Posterior cingulate gyrus (tissue), 11 donors: Measurements from ENCODE around the gene BMP2K.

ENCODE experiments used
- DNase-seq, 10 donors: peaks; one replicate each; pipeline versions ENCODE4 v3.0.0 to v3.0.0-alpha.2; 2020 to 2021; ENCODE audit warnings: mixed read lengths in 3 of 10
- intact Hi-C: fragments of 100-400 bp; cut with DNase I; formaldehyde crosslinking; loops from one replicate; pipeline ENCODE4 v1.15.1; 2023

The BMP2K gene

DNA sequence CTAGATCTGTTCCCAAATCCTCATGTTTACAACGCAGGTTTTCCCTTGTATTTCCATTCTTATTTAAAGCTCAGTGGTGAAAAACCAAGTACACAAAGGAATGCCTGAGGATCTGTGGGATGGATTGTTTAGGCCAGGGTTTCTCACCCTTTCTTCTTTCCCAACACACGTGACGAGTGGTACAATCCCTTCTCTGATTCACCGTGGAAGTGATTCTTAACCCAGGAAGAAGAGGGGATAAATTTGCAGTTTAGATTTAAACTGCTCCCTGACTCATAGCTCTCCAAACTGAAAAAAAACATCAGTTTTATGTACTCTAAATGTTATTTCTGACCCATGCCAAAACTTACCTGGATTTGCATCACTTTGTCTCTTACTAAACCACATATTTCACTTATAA, 146.1 kb downstream of the BMP2K start:
- intact Hi-C loops = no loop called here
- DNase-seq = no peak

DNA sequence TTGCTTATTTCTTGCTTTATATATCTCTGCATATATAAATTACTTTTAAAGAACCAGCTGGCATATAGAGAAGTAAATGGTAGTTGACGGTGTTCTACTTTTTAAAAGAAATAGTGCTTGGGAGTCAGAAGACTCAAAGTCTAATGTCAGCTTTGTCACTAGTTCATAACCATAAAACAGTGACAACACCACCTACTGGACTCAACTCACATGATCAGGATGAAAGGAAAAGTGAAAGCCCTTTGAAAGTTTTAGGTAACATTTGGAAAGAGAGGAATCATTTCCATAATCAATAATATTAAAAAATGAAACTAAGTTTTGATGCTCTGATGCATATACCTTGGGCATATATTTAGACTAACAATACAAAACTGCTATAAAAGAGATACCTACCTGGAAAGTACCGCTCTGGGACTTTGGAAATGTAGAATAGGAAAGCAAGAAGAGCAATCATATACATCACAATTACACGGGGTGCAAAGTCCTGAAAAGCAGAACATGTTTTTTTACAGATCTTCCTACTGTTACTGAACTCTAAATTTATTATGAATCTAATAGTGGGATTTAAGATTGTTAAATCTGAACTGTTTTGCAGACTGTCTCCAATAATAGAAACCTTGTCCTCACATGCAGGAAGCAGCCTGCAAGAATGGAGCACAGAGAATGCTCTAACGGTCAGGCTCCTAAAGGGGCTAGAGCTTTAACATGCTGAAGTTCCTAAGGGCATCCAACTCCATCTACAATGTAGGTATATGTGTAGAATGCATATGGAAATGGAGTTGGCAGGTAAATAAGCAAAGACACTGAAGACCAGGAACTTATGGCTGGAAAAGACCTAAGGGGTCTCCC, 147.5 kb downstream of the BMP2K start:
- no peak for DNase-seq
- intact Hi-C loops = no loop called here

DNA sequence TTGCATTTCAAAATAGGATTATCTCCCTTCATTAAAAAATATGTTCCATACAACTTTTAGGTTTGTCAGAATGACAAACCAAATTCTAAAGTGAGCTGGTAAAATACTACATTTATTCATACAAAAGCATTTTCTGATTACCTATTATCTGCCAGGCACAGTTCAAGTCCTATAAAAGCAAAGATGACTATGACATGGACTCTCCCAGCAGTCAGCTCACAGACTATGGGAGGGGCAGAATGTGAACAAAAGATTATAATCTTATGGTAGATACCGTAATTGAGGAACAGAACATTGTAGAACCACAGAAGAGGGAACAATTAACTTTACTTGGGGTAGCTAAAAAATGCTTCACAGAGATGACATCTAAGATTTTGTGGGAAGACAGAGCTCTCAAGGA, 150.7 kb downstream of the BMP2K start:
- intact Hi-C loops = no loop called here
- no peak for DNase-seq

DNA sequence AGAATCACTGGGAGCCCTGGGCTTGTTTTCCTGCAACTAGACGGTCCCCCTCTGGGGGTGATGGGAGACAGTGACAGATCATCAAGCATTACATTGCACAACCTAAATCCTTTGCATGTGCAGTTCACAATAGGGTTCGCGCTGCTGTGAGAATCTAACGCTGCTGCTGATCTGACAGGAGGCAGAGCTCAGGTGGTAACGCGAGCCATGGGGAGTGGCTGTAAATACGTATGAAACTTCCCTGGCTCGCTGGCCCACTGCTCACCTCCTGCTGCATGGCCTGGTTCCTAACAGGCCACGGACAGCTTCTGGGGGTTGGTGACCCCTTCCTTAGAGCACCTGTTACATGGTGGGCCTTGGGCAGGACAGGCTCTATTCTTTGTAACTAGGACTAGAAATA, 152.7 kb downstream of the BMP2K start:
- intact Hi-C loops = no loop called here
- peak in 2 of 10 donors; percentile 31 to 57 for DNase-seq

DNA sequence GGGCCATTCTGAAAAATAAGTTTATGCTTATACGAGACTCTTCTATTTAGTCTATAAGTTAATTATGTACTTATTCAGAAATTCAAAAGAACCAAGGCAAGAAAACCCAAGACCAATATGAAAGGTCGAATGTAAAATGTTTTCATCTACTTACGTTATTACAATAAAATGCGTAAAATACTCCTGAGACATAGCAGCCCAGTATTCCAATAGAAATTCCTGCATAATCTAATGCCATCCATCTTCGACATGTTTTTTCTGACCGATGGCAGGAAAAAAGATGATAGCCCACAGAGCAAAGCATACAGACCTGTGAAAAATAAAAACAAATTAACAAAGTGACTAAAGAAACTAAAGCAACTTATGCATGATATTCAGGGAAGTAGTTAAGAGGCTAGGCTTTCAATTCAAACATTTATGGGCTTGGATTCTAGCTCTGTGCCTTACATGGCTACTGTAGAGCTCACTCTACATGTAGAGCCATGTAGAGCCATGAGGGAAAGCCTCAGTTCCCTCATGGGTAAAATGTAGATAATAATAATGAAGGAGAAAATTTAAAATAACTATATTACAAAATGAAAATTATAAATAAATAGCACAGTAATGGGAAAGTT, 154.0 kb downstream of the BMP2K start:
- DNase-seq = no peak
- intact Hi-C loops = no loop called here

DNA sequence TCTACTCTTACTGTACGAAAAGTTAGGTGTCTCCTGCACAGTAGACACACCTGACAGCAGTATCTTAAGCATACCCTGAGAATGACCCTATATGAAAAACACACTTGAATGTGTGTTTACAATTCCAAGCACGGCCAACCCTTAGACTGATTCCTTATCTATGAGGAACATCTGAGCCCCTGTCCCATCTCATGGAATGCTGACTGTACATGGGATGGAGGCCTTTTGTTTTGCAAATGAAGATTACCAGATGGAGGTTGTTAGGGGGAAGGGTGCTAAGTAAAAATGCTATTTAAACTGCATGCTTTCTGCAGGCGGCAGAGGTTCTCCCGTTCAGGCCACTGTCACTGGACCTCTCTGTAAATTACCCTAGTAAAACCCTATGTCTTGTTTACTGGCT, 160.8 kb downstream of the BMP2K start:
- DNase-seq = no peak
- intact Hi-C loops = no loop called here

DNA sequence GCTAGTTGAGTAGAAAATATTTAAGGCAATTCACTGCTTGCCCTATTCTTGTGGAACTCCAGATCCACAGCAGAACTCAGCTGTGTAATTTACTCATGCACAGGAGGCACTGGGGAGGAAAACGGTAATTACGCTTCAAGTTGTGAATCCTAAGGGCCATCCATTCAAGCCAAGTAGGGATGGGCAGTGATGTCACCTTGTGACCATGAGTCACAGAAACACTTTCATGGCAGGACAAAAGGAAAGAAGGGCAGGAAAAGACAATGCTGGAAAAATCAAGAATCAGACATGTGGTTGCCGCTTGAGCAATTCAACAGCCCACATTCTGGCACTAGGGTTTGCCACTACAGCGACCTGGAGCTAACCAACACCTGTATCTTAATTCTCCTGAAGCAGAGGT, 161.7 kb downstream of the BMP2K start:
- intact Hi-C loops = no loop called here
- DNase-seq = peak in 1 of 10 donors; percentile 45

DNA sequence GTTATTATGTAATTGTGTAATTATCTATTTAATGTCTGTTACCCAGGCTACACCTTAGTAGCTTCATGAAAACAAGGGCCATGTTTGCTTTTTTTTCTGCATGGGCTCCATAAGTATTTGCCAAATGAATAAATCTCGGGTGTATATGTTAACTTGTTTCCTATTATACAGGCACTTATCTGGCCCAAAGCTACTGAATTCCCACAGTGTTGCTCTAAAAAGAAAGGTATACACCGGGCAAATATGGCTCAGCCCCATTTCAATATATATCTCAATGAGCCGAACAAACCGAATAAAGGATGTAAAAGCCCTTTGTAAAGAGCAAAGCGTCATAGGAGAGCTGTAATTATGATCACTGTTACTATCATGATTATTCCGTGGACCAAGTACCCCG, 162.3 kb downstream of the BMP2K start:
- intact Hi-C loops = no loop called here
- DNase-seq = no peak

DNA sequence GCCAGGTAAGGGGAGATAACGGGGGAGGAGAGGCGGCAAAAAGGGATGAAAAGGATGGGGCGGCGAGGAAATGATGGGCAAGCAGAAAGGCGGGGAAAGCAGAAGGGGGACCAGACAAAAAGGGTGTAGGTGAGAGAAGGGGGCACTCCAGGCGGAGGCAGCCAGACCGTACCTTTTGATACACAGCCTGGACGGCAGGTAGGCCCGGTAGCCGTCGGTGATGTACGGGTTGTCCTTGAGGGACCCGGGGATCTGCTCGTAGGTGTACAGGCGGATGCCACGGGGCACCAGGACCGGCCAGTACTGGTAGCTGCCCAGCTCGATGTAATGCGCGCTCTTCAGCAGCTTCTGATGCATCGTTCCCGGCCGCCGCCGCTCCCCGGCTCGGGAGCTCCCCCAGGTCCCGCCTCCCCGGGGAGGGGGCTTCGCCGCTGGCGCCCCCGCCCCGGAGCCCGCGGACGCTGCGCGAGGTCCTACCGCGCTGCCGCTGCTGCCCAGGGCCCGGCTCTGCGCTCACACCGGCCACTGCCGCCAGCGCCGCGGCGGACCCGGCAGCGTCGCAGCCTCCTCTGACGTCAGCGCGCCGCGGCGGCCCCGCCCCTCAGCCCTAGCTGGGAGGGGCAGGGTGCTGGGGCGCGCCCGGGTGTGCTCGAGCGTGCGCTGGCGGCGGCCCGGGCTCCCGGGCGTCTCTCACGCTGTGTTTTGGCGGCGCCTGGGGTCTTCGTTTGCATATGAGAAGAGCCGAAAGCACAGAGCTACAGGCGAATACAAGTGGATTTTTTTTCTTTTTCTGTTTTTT, 162.9 kb downstream of the BMP2K start, which contains the start of gene PAQR3:
Gene PAQR3, minus strand, starts transcription at position 571 of the 799 bp plus-strand sequence. Its CDS starts 214 bp downstream, at position 357.
- intact Hi-C loops = loop anchor here (1.0 kb wide), 1 partner anchor 13 kb away; no protein-coding TSS in a partner anchor
- DNase-seq = peak; percentile 67 to 97 (median 80)

DNA sequence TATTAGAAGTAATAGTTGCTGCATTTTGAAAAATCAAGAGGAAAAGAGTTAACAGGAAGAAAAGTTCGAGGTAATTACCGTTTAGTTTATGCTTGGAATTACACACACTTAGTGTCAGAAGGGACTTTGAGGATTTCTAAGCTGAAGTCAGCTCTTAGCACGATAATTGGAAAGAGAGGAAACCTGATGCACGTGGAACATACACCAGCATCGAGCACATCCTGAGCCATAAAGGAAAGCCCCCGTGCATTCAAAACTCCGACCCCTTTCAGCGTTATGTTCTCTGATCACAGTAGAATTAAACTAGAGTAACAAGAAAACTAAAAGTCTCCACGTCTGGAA, 163.5 kb downstream of the BMP2K start:
- intact Hi-C loops = loop anchor here (1.0 kb wide), 1 partner anchor 13 kb away; no protein-coding TSS in a partner anchor
- DNase-seq = no peak

DNA sequence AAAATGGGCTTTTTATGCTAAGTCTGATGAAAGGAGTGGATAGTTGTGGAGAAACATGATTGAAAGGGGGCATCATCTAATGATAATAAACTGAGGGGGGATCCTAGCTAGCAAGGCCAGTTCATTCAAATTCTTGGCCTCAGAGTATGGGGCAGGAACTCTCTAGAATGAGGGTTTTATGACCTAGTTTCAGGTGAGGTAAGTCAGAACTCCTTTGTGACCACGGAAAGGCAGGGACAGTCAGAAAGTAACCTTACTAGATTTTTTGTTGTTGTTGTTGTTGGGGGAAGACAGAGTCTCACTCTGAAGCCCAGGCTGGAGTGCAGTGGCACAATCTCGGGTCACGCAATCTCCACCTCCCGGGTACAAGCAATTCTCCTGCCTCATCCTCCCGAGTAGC, 164.6 kb downstream of the BMP2K start:
- intact Hi-C loops = no loop called here
- DNase-seq = no peak

DNA sequence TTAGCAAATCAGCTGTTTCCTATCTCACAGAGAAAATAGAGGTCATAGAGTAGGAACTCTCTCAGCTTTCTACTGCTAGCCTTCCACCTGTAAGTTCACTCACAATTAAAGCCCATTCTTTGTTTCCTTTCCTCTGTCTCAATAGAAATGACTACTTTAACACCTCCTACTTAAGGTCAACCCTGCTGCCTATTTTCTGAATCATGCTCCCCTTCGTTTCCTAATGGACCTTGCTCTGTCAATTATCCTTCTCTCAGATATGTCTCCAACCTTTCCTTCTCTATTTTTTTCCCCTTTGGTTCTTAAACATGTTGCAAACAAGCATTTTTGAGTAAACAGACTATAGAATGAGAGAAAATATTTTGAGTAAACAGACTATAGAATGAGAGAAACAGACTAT, 168.2 kb downstream of the BMP2K start:
- intact Hi-C loops = no loop called here
- DNase-seq = no peak

DNA sequence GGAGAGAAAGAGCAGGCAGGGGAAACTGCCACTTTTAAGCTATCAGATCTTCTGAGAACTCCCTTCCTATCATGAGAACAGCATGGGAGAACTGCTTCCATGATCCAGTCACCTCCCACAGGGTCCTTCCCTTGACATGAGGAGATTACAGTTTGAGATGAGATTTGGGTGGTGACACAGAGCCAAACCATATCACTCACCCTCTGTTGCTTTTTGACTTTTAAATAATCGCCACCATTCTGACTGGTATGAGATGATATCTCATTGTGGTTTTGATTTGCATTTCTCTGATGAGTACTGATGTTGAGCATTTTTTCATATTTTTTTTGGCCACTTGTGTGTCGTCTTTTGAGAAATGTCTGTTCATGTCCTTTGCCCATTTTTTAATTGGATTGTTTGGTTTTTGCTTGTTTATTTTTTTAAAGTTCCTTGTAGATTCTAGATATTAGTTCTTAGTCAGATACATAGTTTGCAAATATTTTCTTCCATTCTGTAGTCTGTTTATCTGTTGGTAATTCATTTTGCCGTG, 169.6 kb downstream of the BMP2K start:
- DNase-seq = no peak
- intact Hi-C loops = no loop called here

DNA sequence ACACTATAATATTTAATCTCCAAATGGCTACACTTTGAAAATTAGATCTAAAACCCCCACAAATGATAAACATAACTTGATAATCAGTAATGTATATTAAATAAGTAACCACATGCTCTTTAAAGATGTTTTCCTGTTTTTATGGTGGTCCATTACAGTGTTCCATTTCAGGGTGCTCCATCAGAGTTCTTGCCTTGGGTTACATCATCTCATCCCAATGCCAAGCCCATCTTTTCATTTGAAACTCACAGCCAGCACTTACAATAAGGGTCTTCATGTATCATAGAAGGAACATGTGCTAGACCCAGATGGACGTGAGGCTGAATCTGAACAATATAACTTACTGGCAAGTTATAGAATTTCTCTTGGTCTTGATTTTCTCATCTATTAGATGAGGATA, 173.6 kb downstream of the BMP2K start:
- intact Hi-C loops = loop anchor here (5.0 kb wide), 1 partner anchor 1268 kb away; no protein-coding TSS in a partner anchor
- DNase-seq = no peak

DNA sequence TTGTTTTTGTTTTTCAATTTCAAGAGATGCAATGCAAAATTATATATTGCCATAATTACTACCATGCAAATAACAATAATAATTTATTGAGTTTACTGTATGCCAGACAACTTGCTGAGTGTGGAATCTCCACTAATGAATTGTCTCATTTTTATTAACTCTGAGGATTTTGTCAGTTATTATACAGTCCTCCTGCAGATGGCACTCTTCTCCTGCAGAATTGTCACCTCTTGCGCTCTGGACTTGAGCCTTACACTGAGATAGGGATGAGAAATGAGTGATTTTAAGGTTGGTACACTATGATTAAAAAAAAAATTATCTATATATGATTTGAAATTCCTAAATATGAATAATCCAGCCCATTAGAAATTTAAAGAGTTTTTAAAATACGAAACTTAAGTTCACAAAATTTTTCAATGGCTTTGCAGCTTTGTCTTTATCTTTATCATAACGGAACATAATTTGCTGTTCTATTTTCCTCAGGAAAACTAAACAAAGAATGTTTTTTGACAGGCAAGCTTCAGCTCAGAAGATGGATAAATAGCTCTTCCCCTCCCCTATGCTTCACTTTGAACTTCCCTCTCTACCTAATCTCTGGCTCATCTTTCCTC, 175.8 kb downstream of the BMP2K start:
- intact Hi-C loops = loop anchor here (1.0 to 5.0 kb wide), 2 partner anchors 13 to 1265 kb away; partner anchors contain the start of gene PAQR3
- peak in 1 of 10 donors; percentile 29 for DNase-seq

DNA sequence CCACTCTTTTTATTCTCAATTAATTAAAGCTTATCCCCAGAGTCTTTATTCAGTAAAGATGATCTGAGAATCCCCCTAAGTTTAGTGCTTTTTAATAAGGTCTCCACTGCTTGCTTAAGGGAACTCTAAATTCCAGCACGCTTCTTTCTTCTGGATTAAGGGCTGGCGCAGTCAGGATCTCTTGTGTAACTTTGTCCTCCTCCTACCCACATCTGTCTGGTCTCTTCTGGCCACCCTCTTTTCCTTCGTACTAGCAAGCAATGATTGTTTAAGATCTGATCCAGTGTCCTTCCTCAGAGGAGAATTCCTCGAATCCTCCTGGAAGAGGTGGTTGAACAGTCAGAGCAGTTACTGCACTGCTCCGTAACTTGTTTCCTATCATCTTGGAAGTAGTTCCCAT, 177.1 kb downstream of the BMP2K start:
- DNase-seq = no peak
- intact Hi-C loops = loop anchor here (5.0 kb wide), 1 partner anchor 1264 kb away; no protein-coding TSS in a partner anchor

DNA sequence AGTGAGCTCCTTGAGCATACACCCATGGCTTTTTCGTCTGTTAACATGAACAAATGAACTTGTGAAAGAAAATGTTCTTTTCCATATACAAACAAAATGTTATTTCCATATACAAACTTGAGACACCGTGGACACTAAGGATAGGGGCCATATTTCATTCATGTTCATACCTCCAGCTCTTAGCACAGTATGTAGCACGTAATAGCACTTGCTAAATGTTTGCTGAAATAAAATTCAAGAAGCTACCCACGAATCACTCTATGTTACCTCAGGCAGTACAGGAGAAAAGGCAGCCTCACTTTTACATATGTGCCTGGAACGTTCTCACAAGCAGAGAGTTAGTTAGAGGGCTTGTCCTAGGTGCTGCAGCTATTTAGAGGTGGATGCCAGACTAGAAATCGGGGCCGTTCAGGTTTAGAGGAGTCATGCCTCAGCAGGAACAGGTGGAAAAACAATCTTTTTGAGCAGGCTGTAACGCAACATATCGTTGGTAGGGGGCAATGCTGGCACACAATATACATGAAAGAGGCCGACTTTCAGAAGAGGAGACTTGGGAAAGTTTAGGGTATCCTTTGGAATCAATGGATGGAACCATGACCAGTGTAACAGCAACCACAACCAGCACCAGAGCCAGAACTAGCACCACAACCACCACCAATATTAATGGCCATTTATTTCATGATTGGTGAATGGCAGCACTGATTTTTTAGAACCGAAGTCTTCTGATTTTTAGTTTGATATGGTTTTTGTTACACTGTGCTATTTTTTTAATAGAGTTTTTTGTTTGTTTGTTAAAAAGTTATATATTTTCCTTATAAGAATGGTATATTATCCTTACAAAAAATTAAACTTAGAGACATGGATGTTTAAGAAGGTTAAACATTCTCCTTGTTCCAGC, 177.9 kb downstream of the BMP2K start:
- intact Hi-C loops = loop anchor here (2.0 to 5.0 kb wide), 2 partner anchors 623 to 1263 kb away; no protein-coding TSS in a partner anchor
- peak in 1 of 10 donors; percentile 40 for DNase-seq

DNA sequence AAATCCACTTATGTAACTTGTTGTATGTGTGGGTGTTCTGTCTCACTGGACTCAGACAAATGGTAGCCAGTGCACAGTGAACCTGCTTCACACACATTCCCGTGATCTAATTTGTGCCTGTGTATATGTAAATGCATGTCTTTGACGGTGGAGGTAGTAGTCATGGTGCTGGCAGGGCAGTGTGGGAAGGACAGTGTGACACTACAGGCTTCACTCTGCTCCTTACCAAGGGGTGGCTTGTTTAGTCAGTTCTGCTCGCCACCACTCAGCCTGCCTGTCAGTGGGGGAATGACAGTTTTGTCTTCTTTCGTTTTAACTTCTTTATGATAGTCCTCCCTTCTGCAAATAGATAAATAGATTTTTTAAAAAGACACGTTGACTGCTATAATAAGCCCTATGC, 180.8 kb downstream of the BMP2K start:
- intact Hi-C loops = no loop called here
- peak in 1 of 10 donors; percentile 53 for DNase-seq

DNA sequence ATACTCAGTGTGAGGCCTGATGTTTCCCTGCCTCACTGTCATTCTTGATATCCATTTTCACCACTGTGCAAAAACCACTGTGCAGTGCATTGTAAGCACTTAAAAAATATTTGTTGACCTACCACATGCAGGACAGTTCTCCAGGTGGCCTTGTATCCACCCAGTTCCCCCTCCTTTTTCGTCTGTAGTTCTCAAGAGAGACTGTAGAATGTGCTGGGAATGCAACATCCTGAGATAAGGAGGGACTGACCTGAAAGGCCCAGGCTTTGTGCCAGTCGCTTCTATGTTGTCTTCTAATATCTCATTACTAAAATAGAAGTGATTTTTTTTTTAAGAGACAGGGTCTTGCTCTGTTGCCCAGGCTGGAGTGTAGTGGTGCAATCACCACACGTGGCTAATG, 184.8 kb downstream of the BMP2K start:
- intact Hi-C loops = no loop called here
- no peak for DNase-seq
